ENCODE data around the gene BTBD9. TPM values are rescaled to one million over a fixed set of nuclear protein-coding genes. Genes with fewer than 3 reads are reported as not detected.

Gene BTBD9
- total RNA-seq, 1 donor from 2014 or later, result 17.2 TPM

- H3K9me3 ChIP-seq (ENCODE audit: control insufficient read depth in 3 of 3, low read length in 3 of 3), result no peaks in the 10 kb centered on the region
- no peak overlapping the region for H3K9ac ChIP-seq (ENCODE audit: low read depth in 1 of 3, low read length in 3 of 3)
- no peaks in the 10 kb centered on the region for H3K27me3 ChIP-seq (ENCODE audit: control insufficient read depth in 3 of 3, insufficient read depth in 3 of 3, low read length in 3 of 3)
- H3K4me3 ChIP-seq (ENCODE audit: low read length in 3 of 3), result no peak overlapping the region
- no peak overlapping the region for H3K27ac ChIP-seq (ENCODE audit: low read depth, low read length)
- peaks cover 2 to 3% (median 2%) of the 10 kb centered on the region in 3 donors for H3K4me1 ChIP-seq (ENCODE audit: control insufficient read depth in 3 of 3, insufficient read depth in 3 of 3, low read length in 3 of 3)
- no peaks in the 10 kb centered on the region for H3K36me3 ChIP-seq (ENCODE audit: control insufficient read depth in 3 of 3, insufficient read depth in 3 of 3, low read length in 3 of 3)
Measured at GRCh38 chr6:38649744-38650143, 10.0 kb upstream of the BTBD9 start.

- Histone ChIP-seq H3K36me3 (ENCODE audit: control insufficient read depth in 3 of 3, insufficient read depth in 3 of 3, low read length in 3 of 3) (no peaks in the 10 kb centered on the region), H3K4me1 (ENCODE audit: control insufficient read depth in 3 of 3, insufficient read depth in 3 of 3, low read length in 3 of 3) (peaks cover 0 to 6% (median 4%) of the 10 kb centered on the region in 3 donors), H3K27ac (ENCODE audit: low read depth, low read length) (no peak overlapping the region), H3K9ac (ENCODE audit: low read depth in 1 of 3, low read length in 3 of 3) (no peak overlapping the region), H3K27me3 (ENCODE audit: control insufficient read depth in 3 of 3, insufficient read depth in 3 of 3, low read length in 3 of 3) (no peaks in the 10 kb centered on the region), H3K9me3 (ENCODE audit: control insufficient read depth in 3 of 3, low read length in 3 of 3) (no peaks in the 10 kb centered on the region), H3K4me3 (ENCODE audit: low read length in 3 of 3) (no peak overlapping the region)
Measured at GRCh38 chr6:38648629-38649028, 8.9 kb upstream of the BTBD9 start.

GRCh38 chr6:38646166-38646878 lies 6.6 kb upstream of the BTBD9 start:
- Histone ChIP-seq H3K4me1 (ENCODE audit: control insufficient read depth in 3 of 3, insufficient read depth in 3 of 3, low read length in 3 of 3) (peaks cover 0 to 6% (median 4%) of the 10 kb centered on the region in 3 donors), H3K27ac (ENCODE audit: low read depth, low read length) (no peak overlapping the region), H3K9ac (ENCODE audit: low read depth in 1 of 3, low read length in 3 of 3) (no peak overlapping the region), H3K9me3 (ENCODE audit: control insufficient read depth in 3 of 3, low read length in 3 of 3) (no peaks in the 10 kb centered on the region), H3K27me3 (ENCODE audit: control insufficient read depth in 3 of 3, insufficient read depth in 3 of 3, low read length in 3 of 3) (no peaks in the 10 kb centered on the region), H3K36me3 (ENCODE audit: control insufficient read depth in 3 of 3, insufficient read depth in 3 of 3, low read length in 3 of 3) (no peaks in the 10 kb centered on the region), H3K4me3 (ENCODE audit: low read length in 3 of 3) (no peak overlapping the region)

- H3K27me3 ChIP-seq (ENCODE audit: control insufficient read depth in 3 of 3, insufficient read depth in 3 of 3, low read length in 3 of 3), result no peaks in the 10 kb centered on the region
- H3K4me1 ChIP-seq (ENCODE audit: control insufficient read depth in 3 of 3, insufficient read depth in 3 of 3, low read length in 3 of 3), result peaks cover 10 to 14% (median 10%) of the 10 kb centered on the region in 3 donors
- peak overlapping the region in 1 of 3 donors; percentile 3 for H3K4me3 ChIP-seq (ENCODE audit: low read length in 3 of 3)
- H3K36me3 ChIP-seq (ENCODE audit: control insufficient read depth in 3 of 3, insufficient read depth in 3 of 3, low read length in 3 of 3), result no peaks in the 10 kb centered on the region
- no peak overlapping the region for H3K9ac ChIP-seq (ENCODE audit: low read depth in 1 of 3, low read length in 3 of 3)
- no peak overlapping the region for H3K27ac ChIP-seq (ENCODE audit: low read depth, low read length)
- no peaks in the 10 kb centered on the region for H3K9me3 ChIP-seq (ENCODE audit: control insufficient read depth in 3 of 3, low read length in 3 of 3)
Measured at GRCh38 chr6:38644951-38645350, 5.2 kb upstream of the BTBD9 start.

- Histone ChIP-seq H3K9ac (ENCODE audit: low read depth in 1 of 3, low read length in 3 of 3) (peak overlapping the region; percentile 92 to 94 (median 93)), H3K27ac (ENCODE audit: low read depth, low read length) (peak overlapping the region; percentile 87), H3K4me3 (ENCODE audit: low read length in 3 of 3) (peak overlapping the region; percentile 74 to 96 (median 90)), H3K27me3 (ENCODE audit: control insufficient read depth in 3 of 3, insufficient read depth in 3 of 3, low read length in 3 of 3) (no peaks in the 10 kb centered on the region), H3K4me1 (ENCODE audit: control insufficient read depth in 3 of 3, insufficient read depth in 3 of 3, low read length in 3 of 3) (peaks cover 10 to 23% (median 18%) of the 10 kb centered on the region in 3 donors), H3K36me3 (ENCODE audit: control insufficient read depth in 3 of 3, insufficient read depth in 3 of 3, low read length in 3 of 3) (no peaks in the 10 kb centered on the region), H3K9me3 (ENCODE audit: control insufficient read depth in 3 of 3, low read length in 3 of 3) (no peaks in the 10 kb centered on the region)
Measured at GRCh38 chr6:38640216-38640909, 634 bp upstream of the BTBD9 start.

GRCh38 chr6:38638941-38639497 lies 710 bp downstream of the BTBD9 start:
- no peaks in the 10 kb centered on the region for H3K27me3 ChIP-seq (ENCODE audit: control insufficient read depth in 3 of 3, insufficient read depth in 3 of 3, low read length in 3 of 3)
- peak overlapping the region; percentile 74 to 96 (median 90) for H3K4me3 ChIP-seq (ENCODE audit: low read length in 3 of 3)
- no peaks in the 10 kb centered on the region for H3K9me3 ChIP-seq (ENCODE audit: control insufficient read depth in 3 of 3, low read length in 3 of 3)
- no peaks in the 10 kb centered on the region for H3K36me3 ChIP-seq (ENCODE audit: control insufficient read depth in 3 of 3, insufficient read depth in 3 of 3, low read length in 3 of 3)
- H3K27ac ChIP-seq (ENCODE audit: low read depth, low read length), result peak overlapping the region; percentile 87
- peaks cover 6 to 22% (median 21%) of the 10 kb centered on the region in 3 donors for H3K4me1 ChIP-seq (ENCODE audit: control insufficient read depth in 3 of 3, insufficient read depth in 3 of 3, low read length in 3 of 3)
- peak overlapping the region; percentile 92 to 94 (median 93) for H3K9ac ChIP-seq (ENCODE audit: low read depth in 1 of 3, low read length in 3 of 3)

GRCh38 chr6:38637756-38638155 lies 2.0 kb downstream of the BTBD9 start:
- H3K4me1 ChIP-seq (ENCODE audit: control insufficient read depth in 3 of 3, insufficient read depth in 3 of 3, low read length in 3 of 3), result peaks cover 6 to 24% (median 22%) of the 10 kb centered on the region in 3 donors
- no peaks in the 10 kb centered on the region for H3K36me3 ChIP-seq (ENCODE audit: control insufficient read depth in 3 of 3, insufficient read depth in 3 of 3, low read length in 3 of 3)
- H3K27me3 ChIP-seq (ENCODE audit: control insufficient read depth in 3 of 3, insufficient read depth in 3 of 3, low read length in 3 of 3), result no peaks in the 10 kb centered on the region
- H3K4me3 ChIP-seq (ENCODE audit: low read length in 3 of 3), result no peak overlapping the region
- H3K9ac ChIP-seq (ENCODE audit: low read depth in 1 of 3, low read length in 3 of 3), result no peak overlapping the region
- H3K9me3 ChIP-seq (ENCODE audit: control insufficient read depth in 3 of 3, low read length in 3 of 3), result no peaks in the 10 kb centered on the region
- H3K27ac ChIP-seq (ENCODE audit: low read depth, low read length), result no peak overlapping the region

GRCh38 chr6:38636027-38636426 lies 3.7 kb downstream of the BTBD9 start:
- H3K9ac ChIP-seq (ENCODE audit: low read depth in 1 of 3, low read length in 3 of 3), result no peak overlapping the region
- no peak overlapping the region for H3K27ac ChIP-seq (ENCODE audit: low read depth, low read length)
- H3K27me3 ChIP-seq (ENCODE audit: control insufficient read depth in 3 of 3, insufficient read depth in 3 of 3, low read length in 3 of 3), result no peaks in the 10 kb centered on the region
- no peaks in the 10 kb centered on the region for H3K36me3 ChIP-seq (ENCODE audit: control insufficient read depth in 3 of 3, insufficient read depth in 3 of 3, low read length in 3 of 3)
- H3K9me3 ChIP-seq (ENCODE audit: control insufficient read depth in 3 of 3, low read length in 3 of 3), result no peaks in the 10 kb centered on the region
- H3K4me3 ChIP-seq (ENCODE audit: low read length in 3 of 3), result no peak overlapping the region
- peaks cover 4 to 21% (median 20%) of the 10 kb centered on the region in 3 donors for H3K4me1 ChIP-seq (ENCODE audit: control insufficient read depth in 3 of 3, insufficient read depth in 3 of 3, low read length in 3 of 3)

- Histone ChIP-seq H3K36me3 (ENCODE audit: control insufficient read depth in 3 of 3, insufficient read depth in 3 of 3, low read length in 3 of 3) (no peaks in the 10 kb centered on the region), H3K27me3 (ENCODE audit: control insufficient read depth in 3 of 3, insufficient read depth in 3 of 3, low read length in 3 of 3) (no peaks in the 10 kb centered on the region), H3K9ac (ENCODE audit: low read depth in 1 of 3, low read length in 3 of 3) (no peak overlapping the region), H3K9me3 (ENCODE audit: control insufficient read depth in 3 of 3, low read length in 3 of 3) (no peaks in the 10 kb centered on the region), H3K27ac (ENCODE audit: low read depth, low read length) (no peak overlapping the region), H3K4me3 (ENCODE audit: low read length in 3 of 3) (no peak overlapping the region), H3K4me1 (ENCODE audit: control insufficient read depth in 3 of 3, insufficient read depth in 3 of 3, low read length in 3 of 3) (peaks cover 0 to 14% (median 14%) of the 10 kb centered on the region in 3 donors)
Measured at GRCh38 chr6:38634518-38634917, 5.2 kb downstream of the BTBD9 start.

GRCh38 chr6:38632490-38632889 lies 7.2 kb downstream of the BTBD9 start:
- Histone ChIP-seq H3K4me3 (ENCODE audit: low read length in 3 of 3) (no peak overlapping the region), H3K9me3 (ENCODE audit: control insufficient read depth in 3 of 3, low read length in 3 of 3) (no peaks in the 10 kb centered on the region), H3K4me1 (ENCODE audit: control insufficient read depth in 3 of 3, insufficient read depth in 3 of 3, low read length in 3 of 3) (peaks cover 0 to 6% (median 5%) of the 10 kb centered on the region in 3 donors), H3K36me3 (ENCODE audit: control insufficient read depth in 3 of 3, insufficient read depth in 3 of 3, low read length in 3 of 3) (no peaks in the 10 kb centered on the region), H3K27ac (ENCODE audit: low read depth, low read length) (no peak overlapping the region), H3K9ac (ENCODE audit: low read depth in 1 of 3, low read length in 3 of 3) (no peak overlapping the region), H3K27me3 (ENCODE audit: control insufficient read depth in 3 of 3, insufficient read depth in 3 of 3, low read length in 3 of 3) (no peaks in the 10 kb centered on the region)

Measured in skeletal muscle tissue (tissue), 4 donors.